Stimulated activated CD4-positive, alpha-beta T cell treated with anti-CD3 and anti-CD28 coated beads, Interleukin-2, amount 100 ng/mL, for 4 hours (primary cell): ENCODE measurements around the gene CD9.

Experiments used
- DNase-seq: peaks from one replicate; pipeline ENCODE4 v3.0.0-alpha.2; 2020; ENCODE audit warnings: low read depth

The CD9 gene

DNA sequence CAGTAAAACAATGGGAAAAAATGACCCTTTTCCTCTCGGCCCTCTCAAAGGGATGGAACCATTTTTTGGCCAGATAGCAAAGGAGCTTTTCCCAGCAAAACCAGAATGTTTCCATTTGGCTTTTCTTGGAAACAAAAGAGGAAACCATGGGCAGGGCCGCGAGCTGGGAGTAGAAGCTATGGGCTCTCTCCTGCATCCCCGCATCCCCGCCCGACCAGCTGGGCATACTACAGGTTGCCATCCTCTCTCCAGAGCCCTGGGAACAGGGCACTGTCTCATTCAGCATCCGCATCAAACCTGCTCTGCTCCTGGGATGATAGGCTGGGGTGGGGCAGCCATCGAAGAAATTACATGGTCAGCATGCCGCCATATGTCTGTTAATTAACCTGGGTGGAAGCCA, 20.9 kb downstream of the CD9 start:
- DNase-seq: no peak

DNA sequence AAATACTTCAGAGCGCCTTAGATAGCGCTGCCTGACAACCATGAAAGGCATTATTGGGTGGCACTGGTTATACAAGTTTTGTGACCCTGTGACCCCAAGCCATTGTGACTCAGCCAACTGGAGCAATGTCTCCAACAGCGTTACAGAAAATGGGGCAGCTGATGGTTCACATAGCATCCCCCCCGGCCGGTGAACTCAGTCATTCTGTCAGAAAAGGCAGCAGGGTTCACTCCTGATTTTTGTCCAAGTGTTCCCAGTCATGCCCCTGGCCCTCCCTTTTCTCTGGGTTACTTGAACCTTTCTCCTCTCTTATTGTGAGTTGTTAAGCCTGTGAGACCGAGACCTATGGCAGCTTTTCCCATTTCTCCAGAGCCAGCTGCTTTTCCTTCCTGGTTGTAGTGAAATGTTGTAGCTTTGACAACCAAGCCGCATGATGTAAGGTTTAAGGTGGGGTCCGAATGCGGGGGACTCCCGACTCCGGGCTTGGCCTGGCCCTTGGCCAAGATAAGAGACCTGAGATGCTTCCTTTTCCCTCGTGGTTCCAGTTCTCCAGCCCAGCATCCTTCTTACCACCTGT, 22.0 kb downstream of the CD9 start:
- no peak for DNase-seq

DNA sequence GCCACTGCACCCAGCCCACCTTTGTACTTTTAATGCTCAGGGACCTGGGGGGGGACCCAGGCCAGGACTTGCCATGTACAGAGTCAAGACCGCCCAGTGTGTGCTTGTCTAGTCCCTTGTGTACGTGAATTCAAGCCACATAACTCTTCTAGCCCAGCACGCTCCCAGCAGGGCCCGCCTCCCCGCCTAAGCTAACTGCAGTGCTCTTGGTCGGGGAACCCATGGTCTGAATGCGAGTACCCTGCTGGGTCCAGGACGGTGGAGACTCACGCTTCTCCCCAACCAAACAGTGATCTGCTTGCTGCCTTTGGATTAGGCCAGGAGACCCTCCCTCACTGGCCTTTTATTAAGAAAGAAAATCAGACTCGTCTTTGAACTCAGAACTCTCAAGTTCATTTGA, 23.3 kb downstream of the CD9 start:
- no peak for DNase-seq

DNA sequence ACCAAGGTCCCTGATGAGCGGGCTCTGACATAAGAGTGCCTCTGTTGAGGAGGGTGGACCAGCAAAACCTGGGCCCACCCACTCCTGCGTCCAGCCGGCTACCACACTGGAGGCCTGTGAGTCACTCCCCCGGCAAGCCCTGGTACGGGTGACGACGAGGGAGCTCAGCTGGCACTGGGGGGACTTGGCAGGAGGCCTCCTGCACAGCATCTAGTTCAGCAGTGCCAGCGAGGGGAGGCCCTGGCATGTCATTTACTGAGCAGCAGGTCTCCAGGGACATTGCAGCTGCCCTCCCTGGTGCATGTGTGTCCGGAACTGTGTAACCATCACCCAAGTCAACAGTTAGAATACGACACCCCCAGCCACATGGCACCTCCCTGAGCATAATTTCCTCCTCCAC, 24.4 kb downstream of the CD9 start:
- DNase-seq: no peak

DNA sequence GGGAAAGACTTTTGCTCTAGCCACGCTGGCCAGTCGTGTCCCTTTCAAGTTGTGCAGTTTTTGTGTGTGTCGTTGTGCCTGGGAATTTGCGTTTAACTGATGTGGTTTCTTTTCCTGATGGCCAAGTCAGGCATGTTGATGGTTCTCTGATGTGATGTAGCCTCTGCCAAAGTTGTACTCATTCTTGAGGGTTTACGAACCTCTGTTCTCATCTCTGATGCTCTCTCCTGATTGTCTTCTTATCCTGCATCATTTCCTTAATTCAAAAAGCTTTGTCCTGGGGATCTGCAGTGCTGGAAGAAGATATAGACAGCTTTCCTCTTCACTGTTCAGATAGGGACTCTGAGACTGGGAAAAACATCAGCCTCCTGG, 25.4 kb downstream of the CD9 start:
- DNase-seq: no peak

DNA sequence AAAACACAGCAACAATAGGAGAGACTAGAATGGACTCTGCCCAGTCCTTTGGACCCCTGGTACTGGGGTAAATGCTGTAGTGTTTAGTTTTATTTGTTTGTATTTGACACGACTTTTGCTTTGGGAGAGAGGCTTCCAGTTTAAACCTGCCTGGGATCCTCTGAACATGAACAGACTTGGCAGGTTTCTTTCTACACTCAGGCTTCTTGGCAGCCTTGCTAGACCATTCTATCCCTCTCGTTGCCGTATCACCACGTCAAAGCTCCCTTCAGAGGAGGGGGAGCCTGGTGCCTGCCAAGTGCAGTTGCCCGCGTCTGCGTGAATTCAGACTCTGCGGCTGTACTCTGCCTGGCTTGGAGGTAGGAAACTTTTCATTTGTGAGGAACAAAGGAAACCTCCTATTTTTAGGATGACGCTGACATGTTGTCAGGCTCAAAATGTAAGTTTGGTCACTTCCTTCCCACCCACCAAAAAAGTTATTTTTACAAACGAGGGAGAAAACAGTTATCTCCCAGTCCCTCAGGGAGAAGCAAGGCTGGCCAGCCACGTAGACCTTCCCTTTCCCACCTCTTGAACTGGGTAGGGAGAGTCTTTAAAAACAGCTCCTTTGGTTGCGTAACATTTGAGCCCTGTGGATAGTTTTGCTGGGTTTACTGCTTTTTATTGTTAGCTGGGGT, 25.9 kb downstream of the CD9 start:
- no peak for DNase-seq

DNA sequence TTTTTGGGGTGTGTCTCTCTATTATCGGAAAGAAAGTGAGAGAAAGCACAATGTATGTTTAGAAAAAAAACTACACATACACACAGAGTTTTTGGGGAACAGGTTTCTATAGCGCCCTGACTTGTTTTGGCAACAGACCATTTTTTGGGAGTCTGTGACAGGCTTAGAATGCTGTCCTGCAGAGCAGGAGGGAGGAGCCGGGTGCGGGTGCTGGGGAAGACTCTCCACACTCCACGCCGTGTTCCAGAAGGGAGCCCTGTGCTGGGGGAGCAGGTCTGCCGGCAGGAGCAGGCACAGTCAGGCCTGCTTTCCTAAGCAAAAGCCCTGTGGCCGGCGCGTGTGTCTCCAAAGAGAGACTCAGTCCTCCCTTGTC, 26.5 kb downstream of the CD9 start:
- DNase-seq: no peak

DNA sequence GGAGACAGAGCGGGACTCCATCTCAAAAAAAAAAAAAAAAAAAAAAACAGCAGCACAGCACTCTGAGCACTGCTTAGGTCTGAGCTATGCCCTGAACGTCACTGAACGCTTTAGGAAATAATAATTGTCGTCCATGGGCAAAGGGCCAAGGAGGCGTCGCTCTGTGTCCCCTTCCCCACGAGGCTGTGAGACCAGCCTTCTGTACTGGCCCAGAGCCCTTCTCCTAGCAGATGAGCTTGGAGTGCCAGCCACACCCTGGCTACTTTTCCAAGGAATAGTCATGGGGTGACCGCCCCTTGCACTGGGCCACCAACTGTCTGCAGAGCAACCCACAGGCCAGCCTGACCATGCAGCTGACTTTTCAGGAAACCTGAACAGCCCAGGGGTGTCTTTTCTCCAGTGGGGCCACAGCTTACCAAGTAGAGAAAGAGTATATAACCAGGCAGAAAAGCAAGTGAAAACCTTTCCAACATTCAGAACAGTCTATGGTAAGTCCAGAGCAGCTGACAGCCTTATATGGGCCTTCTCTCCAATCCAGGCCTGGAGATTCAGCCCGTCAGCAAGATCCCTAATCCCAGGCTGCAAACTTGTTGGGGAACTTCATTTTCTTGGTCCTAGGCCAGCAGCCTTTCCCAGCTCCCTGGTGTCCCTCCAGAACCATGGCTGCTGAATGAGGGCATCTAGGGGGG, 28.5 kb downstream of the CD9 start:
- no peak for DNase-seq

DNA sequence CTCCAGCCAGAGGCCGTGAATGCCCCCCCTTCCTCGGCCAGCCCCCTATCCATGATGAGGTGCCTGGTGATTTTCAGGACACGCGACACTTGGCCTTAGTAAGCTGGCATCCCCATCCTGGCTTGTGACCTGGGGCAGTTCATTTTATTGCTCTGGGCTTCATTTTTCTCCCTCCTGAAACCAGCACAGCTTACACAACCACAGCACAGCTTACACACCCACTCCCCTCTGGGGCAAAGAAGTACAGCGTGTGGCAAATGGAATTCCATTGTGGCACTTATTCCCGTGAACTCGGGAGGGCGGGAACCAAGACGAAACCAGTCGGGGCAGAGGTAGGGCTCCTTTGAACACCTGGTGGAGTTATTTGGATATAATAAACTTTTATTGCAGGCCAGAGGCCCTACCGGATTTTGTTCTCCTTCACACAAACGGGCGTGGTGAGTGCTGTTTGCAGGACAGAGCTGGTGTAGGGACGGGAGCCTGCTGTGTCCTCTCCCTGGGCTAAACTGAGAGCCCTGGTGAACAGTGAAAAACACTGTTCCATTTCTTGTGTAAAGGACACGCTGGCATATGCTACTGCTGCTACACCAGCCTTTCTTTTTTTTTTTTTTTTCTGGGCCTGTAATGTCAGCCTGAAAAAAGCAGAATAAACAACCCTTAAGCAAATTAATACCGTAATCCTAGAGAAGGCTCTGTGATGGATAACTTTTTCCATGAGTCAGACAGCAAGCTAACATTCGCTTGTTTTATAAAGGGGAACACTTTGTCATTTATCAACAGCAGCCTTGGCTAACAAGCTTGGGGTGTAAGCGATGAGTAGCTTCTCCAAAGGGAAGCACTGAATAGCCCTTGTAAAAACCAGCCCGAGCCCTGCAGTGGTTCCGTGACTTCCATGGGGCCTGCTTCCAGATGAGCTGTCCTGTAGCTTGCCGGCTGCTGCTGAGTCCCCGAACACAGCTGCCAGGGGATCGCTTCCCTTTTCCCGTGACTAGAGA, 29.3 kb downstream of the CD9 start:
- no peak for DNase-seq

DNA sequence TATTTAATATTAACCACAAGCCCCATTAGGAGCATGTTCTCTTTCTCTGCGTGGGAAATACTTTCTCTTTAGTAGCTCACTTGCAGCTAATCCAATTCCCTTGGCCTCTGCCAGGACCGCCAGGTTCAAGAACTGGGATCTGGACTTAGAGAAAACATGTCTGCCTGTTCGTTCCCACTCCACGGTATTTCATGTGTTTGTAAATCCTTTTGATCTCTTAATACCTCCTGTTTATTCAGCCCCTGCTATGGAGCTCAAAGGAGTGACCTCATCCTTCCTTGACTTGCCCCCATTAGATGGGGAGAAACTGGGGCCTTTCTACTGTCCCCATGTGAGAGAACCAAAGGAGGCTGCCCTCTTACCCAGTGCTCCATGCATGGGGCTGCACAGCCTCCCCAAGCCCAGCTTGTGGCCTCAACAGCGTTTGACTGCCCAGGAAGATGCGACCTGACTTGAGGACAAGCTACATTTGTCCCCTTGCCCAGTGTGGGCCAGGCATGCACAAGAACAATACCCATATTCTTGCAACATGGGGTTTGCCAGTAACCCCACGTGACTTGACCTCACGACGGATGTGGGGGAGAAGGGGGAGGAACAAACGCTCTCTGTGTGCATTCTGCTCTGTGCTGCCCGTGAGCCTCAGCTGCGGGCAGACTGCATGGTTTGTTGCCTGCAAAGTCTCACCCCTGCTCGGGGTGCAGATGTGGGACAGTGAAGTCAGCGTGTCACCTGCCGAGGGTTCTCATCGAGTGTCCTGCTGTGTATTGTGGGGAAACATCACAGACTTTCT, 30.3 kb downstream of the CD9 start:
- DNase-seq: peak; percentile 48

DNA sequence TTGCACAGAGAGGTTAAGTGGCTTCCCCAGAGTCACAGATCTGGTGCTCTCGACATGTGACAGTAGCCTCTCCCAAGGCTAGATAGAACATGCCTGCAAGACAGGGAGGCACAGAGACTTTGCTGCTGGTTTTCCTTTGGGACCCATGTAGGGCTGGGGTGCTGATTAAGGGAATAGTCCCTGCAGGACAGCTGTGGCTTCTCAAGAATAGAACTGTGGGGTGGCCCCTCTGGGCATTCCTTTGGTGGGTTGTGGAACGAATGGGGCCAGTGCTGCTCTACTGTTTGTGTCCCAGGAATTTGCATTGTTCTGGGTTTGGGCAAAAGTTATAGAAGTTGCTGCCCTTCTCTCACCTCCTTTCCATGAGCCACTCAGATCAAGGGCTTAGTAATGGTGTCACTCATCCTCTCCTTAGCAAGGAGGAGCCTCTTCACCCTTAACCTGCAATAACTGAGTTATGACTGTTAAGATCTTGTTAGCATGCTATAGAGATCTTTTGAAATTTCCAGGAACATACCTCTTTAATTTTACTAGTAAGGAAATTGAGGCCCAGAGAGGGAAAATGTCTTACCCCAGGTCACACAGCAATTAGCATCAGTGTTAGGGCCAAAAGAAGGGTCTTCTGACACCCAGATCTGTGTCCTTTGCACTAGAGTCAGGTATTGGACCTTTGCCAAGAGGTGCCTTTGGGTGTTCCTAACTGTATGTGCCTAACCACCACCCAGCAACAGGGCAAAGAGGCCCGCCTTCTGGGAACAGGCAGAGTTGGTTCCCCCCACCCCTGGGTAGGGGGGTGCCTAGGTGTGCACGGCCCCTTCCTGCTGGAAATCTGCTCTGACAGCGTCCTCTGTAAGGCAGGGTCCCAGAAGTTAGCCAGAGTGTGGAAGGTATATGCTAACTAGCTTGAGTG, 31.4 kb downstream of the CD9 start:
- DNase-seq: no peak

DNA sequence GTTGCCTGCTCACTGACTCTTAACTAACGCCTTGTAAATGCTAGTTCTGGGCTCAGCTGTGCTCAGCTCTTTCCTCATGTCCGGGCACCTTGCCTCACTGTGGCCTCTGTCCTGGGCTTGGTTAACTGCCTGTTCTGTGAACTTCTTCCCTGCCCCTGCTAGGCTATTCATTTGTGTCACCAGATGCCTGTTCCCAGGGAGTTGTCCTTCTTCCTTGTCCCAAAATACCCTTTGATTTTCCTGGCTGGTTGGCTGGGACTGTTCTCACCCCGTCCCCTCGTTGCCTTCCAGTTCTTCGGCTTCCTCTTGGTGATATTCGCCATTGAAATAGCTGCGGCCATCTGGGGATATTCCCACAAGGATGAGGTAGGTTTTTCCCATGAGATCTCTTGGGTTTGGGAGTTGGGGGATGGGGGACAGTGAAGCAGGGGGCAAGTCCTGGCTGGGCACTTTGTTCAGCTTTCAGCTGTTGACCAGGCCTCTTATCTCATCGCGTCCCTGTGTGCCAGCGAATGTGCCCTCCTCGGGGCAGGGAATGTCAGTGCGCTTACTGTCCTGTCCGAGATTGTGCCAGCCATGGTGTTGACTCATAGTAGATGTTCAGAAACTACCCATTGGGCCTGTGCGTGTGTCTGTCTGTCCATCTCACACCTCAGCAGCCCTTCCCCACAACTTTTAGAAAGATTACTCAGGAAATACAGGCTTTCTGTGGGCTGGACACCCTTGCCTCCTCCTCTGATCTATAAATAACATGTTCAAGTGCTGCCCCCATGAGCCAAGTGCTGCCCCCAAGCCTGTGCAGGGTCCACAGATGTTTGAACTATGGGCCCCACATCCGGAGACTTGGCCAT, 33.1 kb downstream of the CD9 start:
- no peak for DNase-seq

DNA sequence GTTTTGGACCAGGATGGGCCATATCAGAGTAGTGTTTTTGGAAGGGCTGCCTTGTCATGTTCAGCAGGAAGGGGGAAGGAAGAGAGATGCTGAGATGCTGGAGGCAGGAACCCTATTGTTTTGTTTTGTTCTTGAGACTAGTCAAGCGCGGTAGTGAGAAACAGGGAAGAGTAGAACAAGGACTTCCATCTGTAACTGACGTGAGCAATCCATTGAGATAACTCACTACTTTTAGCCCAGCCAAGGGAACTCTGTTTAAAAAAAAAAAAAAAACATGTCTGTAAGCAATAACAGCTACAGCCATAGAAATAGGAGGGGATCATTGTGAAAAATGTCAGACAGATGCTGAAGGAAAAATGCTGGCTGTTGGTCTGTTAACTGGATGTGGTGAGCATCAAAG, 34.0 kb downstream of the CD9 start:
- no peak for DNase-seq

DNA sequence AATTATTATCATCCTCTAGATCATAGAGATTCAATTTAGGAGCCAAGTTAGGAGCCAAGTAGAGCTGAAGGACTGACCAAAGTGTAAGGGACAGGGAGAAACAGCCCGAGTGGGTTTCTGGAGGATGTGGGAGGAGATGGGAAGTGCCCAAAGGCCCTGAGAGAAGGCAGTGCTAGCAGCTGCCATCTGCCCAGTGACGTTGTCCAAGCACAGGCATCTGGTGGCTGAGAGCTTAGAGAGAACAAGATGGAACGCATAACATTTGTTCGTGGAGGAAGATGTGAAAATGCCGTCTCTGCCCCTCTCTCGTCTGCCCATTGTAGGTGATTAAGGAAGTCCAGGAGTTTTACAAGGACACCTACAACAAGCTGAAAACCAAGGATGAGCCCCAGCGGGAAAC, 34.7 kb downstream of the CD9 start:
- DNase-seq: no peak

DNA sequence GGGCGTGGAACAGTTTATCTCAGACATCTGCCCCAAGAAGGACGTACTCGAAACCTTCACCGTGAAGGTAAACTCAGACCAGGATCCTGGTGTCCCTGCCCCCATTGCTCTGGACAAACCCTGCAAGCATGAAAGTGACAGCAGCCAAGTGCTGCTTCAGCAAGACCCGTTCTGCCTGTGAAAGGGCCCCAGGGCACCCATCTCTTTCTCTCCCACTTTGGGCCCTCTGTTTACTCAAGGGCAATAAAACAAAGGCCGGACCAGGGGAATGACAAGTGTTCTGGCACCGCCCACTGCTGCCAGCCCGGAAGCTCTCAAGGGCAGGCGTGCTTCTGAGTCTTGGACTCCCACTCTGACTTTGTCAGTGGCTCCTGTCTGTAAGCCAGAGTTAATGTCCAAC, 35.3 kb downstream of the CD9 start:
- DNase-seq: no peak

DNA sequence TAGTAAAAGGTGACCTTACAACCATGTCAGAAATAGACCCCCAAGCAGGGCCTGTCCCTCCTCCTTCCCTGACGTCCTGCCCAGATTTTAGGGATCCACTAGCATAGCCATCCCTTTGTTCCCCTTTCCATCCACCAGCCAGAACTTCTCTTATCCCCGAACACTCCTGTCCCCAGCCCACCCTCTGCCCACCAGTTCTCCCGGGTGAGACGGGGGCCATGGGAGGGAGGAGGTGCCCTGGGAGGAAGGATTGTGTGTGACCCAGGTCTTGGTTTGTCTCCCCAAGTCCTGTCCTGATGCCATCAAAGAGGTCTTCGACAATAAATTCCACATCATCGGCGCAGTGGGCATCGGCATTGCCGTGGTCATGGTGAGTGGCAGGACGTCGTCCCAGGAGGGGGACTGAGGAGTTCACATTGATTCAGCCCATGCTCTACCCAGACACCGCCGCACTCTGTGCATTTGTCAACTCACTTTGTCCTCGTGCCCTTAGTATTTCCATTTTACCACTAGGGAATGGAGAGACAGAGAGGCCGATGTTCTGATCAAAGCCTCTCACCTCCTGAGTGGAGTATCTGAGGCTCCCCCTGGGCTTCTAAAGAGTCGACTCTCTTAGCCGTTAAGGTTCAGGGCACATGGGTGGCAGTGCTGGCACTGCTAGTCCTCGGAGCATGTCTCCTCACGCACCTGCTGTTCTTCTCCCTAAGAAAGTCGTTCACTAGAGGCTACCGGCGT, 35.9 kb downstream of the CD9 start:
- DNase-seq: no peak

DNA sequence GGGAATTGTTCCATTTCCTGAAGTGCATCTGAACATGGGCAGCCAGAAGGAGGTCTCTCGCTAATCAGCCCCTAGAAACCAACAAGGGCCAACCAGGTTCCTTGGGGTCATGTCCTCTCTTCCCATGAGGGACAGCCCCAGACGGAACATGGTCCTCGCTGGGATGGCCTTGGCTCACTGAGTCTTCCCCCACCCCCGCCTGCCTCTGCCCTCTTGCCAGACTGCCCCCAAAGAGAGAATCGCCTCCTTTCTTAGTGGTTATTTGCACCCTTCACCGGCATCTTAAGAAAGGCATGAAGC, 36.4 kb downstream of the CD9 start:
- DNase-seq: no peak

DNA sequence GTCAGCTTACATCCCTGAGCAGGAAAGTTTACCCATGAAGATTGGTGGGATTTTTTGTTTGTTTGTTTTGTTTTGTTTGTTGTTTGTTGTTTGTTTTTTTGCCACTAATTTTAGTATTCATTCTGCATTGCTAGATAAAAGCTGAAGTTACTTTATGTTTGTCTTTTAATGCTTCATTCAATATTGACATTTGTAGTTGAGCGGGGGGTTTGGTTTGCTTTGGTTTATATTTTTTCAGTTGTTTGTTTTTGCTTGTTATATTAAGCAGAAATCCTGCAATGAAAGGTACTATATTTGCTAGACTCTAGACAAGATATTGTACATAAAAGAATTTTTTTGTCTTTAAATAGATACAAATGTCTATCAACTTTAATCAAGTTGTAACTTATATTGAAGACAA, 37.6 kb downstream of the CD9 start:
- no peak for DNase-seq

DNA sequence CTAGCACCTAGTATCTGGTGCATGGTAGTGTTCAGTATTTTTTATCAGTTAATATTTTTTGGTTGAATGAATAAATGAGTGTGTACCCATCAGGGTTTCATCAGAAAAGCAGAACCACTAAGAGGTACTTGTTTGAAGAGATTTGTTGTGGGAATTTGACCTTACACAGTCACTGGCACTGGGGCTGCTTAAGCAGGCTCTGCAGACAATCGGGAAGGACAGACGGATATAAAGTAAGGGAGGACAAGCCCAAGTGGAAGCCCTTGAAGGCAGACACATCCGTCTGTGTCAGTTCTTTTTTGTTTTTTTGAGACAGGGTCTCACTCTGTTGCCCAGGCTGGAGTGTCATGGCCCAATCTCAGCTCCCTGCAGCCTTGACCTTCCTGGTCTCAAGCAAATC, 38.7 kb downstream of the CD9 start:
- DNase-seq: no peak
